T-helper 1 cell treated with Interleukin-12 subunit alpha and Interleukin-12 subunit beta and Interleukin-4 antibody, amounts not matched to agents 30 ng/mL and 1 ng/mL, for 36 hours (primary cell): ENCODE data around the gene AGAP1. TPM values are rescaled to one million over a fixed set of nuclear protein-coding genes. Genes with fewer than 3 reads are reported as not detected.

Experiments
- intact Hi-C: fragments of 100-400 bp; cut with micrococcal nuclease; formaldehyde crosslinking; loops from one replicate; pipeline ENCODE4 v1.15.1; 2024
- total RNA-seq: library from RNA; stranded (reverse); gene quantifications from 2 replicates; pipeline ENCODE4 v1.2.3, GENCODE V29; 2022

Gene AGAP1
- total RNA-seq, 1 donor from 2014 or later: 2.7 TPM

DNA sequence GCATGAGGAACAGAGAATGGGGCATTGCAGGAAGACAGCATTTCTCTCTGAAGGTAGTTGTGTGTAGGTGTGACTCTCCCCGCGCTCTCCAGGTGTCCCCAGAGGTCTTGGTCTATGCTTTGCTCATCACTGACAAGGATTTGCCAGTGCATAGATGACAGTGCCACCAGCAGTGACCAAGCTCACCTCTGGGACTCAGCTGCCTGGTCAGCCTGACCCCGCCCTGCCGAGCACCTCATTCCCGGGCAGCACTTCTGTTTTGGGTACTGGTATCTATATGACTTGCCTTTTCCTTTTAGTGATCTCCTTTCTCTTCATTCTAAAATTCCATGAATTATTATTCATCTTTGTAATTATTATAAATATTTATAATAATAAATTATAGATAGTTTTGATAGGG is 615.2 kb downstream of the AGAP1 start:
- intact Hi-C loops: no loop called here

DNA sequence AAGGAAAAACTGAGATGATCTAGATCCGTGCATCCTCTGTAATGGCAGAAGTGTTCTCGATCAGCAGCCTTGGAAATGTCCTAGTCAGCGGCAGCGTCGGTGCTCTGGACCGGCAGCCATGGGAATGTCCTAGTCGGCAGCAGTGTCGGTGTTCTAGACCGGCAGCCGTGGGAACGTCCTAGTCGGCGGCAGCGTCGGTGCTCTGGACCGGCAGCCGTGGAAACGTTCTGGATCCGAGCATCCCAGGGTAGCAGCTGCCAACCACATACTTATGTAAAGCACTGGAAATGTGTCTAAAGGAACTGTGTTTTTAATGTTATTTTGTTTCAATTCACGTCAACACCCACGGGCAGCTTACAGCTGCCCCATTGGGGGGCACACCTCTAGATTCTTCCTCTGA is 615.6 kb downstream of the AGAP1 start:
- intact Hi-C loops: no loop called here

DNA sequence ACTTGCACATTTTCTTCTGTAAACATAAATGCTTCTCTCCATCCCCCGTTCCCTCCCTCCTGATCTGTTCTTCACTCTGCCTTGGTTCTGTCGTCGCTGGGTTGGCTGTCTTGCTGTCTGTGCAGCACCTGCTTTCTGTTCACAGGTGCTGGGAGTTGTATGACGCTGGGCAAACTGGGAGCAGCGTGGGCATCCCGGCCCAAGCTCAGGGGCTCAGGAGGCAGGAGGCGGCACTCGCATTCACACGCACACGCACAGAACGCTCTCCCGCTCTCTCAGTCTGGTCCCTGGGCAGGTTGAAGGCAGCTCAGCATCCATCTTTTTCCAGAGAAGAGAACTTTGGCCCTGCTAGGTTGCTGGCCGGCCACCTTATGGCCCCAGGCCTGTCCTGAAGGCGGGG is 618.6 kb downstream of the AGAP1 start:
- intact Hi-C loops: no loop called here

DNA sequence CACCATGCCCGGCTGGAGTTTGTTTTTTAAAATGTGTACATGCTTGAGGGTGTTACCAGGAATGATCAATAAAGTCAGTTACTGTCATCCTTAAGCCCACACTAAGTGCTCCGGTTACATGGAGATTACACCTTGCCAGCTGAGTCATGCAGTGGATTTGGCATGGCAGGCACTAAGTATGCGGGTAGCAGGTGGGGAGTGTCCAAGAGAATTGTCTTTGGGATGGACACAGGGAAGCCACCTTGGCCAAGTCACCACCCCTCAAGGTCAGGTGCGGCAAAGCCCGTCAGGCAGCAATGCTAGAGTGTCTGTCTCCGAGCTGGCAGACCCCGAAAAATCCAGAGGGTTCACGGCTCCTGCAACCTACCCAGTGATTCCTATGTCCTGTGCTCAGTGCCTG is 619.6 kb downstream of the AGAP1 start:
- intact Hi-C loops: no loop called here

DNA sequence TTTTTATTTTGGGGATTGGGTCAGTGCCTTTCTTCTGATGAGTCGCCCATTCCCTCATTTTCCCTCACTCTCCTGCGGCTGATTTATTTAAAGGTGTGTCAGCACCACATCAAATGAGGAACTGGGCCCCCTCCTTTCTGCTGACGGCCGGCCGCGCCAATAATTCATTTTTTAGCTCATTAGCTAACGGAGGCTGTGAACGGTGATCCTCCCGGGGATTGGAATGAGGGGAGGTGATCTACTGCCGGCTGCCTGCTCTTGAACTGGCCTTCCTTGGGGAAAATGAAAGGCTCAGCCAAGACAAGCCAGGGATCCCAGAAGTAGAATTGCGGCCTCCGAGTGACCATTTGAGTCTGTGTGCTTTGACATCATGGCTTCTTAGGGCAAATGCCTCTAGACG is 620.1 kb downstream of the AGAP1 start:
- intact Hi-C loops: no loop called here

DNA sequence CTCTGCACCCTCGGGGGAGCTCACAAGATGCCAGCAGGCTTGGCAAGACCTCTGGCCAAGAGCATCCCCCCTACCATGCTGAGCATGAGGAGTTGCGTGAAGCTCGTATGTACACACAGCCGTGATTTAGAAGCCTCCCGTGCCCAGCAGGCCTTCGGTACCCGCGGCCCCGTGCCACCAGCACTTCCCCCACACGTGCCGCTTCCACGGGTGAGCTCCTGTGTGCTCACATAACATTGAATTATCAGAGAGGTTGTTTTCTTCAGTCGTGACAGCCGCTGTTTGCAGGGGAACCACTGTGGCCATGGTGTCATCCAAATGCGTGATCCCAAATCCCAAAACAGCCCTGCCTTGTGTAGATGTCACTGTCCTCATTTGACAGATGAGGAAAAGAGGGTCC is 621.1 kb downstream of the AGAP1 start:
- intact Hi-C loops: no loop called here

DNA sequence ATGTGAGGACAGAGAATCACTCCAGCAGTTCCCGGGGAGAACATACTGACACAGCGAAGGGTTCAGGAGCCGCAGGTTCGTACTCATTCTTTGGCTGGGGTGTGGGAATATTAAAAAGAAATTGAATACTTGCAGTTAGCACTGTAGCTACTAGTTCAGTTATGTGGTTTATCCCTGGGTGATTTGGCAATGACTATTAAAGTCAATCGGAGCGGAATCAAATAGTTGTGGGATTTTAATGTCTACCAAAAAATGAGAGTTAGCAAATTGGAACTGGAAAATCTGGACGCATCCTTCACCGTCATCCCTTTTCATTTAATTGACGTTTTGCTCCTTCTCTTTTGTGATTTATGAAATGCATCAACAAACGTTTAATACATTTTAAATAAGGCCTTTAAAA is 623.6 kb downstream of the AGAP1 start:
- intact Hi-C loops: no loop called here

DNA sequence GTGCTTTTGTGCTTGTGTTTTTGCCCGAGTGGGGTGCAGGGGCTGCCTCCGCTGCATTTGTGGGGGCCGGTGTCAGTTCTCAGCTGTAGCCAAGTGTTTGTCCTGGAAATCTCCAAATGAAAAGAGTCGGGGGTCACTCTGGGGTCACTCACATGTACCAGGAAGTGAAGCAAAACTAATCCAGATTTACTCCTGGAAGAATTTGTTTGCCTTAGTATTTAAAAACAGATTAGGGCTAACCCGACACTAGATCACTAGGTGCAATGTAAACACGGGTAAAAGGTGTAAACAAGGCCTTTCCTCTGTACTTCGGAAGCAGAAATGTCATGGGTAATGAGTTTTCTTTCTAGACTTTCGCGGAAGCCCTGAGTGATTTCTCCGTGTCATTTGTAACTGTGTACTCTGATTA is 624.0 kb downstream of the AGAP1 start:
- intact Hi-C loops: no loop called here

DNA sequence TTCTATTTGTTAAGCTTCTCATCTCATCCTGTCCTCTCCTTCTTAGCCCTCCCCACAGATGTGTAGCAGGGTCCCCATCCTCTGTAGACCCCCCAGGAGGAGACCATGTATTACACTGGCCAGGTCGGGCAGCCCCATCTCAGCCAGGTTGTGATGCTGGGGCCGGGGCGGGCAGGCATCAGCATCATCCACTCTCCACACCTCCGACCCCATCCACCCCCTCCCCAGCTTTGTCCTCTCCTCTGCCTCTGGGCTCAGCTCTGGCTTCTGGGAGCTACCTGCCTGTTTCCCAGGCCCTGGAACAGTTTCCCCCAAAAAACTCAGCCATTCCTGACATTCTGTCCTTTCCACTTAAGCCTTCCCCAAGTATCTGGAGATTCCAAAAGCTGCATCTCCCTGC is 625.2 kb downstream of the AGAP1 start:
- intact Hi-C loops: no loop called here

DNA sequence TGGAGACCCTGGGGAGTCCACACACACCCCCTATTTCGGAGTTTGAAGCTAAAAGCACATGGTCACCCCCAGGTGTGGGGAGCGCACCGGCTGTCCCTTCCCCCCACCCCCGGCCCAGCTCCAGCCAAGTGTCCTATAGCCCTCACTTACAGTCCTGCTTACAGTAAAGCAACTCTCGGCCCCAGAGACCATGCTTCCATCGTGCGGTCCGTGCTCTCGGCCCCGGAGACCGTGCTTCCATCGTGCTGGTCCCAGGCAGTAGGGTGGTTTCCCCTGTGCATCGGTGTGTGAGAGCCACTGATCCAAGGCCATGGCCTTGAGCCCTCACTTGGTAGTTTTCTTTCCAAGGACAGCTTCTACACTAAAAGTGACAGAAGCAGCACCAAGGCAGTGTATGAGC is 625.6 kb downstream of the AGAP1 start:
- intact Hi-C loops: no loop called here

DNA sequence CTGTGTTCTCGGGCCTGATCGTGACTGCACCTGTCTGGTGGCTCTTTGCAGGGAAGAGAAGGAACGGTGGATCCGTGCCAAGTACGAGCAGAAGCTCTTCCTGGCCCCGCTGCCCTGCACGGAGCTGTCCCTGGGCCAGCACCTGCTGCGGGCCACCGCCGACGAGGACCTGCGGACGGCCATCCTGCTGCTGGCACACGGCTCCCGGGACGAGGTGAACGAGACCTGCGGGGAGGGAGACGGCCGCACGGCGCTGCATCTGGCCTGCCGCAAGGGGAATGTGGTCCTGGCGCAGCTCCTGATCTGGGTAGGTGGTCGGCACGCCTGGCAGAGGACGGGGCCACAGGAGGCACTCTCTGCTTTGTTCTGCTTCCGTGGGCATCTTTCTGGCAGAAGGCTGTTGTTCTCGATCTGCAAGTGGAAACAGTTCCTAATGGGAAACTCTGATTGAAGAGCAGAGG is 626.3 kb downstream of the AGAP1 start:
- intact Hi-C loops: no loop called here

DNA sequence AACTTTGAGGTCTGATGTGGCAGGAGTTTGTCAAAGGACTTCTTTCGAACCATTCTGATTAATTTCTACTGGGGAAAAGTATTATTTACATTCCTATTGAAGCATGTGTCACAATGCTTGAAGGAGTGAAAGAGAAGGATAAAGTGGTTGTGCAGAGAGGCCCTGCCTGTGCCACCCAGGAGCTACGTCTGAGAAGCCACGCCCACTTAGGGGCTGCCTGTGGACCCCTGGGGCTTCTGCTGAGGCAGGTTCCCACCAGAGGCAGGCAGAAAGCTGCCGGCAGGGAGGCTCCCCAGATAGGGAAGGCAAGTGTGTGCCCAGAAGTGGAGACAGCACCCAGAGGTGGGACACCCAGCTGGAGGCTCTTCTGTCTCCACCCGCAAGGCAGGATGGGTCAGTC is 627.0 kb downstream of the AGAP1 start:
- intact Hi-C loops: no loop called here

DNA sequence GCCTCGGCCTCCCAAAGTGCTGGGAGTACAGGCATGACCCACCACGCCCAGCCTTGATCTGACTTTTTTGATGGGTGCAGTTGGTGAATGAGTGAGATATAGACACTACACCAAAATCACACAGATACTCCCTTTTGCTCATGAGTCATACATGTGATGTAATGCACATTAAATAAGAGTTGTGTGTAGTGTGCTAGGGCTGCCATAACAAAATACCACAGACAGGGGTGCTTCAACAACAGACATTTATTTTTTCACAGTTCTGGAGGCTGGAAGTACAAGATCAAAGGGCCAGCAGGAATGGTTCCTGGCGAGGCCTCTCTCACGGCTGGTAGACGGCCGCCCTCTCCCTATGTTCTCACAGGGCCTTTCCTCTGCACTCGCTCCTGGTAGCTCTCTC is 627.7 kb downstream of the AGAP1 start:
- intact Hi-C loops: no loop called here

DNA sequence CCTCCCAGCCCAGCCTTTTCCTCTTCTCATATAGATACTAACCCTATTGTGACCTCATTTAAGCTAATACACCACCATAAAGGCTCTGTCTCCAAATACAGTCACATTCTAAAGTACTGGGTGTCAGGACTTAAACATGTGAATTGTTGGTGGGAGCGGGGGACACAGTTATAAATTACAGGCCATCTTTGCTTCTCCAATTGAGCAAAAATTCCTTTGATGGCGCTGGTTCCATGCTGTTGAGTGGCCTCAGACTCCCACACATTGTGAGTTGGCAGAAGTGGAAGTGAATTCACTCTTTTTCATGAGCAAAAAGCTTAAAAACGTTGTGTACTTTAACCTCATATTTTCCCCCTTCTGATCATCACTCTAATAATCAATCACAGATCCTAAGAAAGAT is 628.4 kb downstream of the AGAP1 start:
- intact Hi-C loops: no loop called here

DNA sequence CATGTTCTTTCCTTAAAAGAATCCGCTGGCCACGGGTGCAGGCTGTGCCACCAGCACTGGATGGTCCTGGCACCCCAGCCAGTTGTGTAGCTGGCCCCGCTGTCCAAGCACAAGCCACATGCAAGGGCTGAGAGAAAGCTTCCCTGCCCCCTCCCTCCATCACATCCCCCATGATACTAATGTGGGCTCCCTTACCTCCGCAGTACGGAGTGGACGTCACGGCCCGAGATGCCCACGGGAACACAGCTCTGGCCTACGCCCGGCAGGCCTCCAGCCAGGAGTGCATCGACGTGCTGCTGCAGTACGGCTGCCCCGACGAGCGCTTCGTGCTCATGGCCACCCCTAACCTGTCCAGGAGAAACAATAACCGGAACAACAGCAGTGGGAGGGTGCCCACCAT is 629.9 kb downstream of the AGAP1 start:
- intact Hi-C loops: no loop called here

DNA sequence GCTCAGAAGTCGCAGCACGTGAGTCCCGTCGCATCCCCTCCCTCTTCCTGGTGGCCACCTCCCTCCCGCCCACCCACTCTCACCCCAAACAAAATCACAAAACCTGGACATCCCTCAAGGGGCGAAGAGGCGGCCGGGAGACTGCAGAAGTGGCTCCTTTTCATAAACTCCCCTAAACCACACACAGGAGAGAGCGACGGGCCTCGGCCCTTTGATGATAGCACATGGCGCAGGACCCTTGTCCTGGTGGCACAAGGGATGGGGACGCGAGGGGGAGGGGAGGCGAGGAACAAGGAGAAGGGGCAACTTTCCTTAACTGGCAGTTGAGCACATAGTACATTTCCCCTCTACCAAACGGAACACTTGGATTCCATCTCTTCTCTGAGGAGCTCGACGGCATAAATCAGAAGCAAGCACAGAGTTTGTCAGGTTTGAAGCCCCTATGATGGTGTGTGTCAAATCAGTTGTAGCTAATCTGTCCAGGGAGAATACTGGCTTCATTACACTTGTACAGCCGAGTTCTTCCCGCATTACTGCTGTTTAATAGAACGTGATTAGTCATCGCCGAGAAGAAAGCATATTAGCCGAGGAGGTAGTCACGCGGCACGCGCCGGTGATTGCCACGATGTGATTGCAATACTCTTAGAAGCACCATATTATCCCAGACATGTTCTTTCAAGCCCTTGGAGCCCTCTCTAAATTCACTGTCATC is 630.5 kb downstream of the AGAP1 start:
- intact Hi-C loops: no loop called here

DNA sequence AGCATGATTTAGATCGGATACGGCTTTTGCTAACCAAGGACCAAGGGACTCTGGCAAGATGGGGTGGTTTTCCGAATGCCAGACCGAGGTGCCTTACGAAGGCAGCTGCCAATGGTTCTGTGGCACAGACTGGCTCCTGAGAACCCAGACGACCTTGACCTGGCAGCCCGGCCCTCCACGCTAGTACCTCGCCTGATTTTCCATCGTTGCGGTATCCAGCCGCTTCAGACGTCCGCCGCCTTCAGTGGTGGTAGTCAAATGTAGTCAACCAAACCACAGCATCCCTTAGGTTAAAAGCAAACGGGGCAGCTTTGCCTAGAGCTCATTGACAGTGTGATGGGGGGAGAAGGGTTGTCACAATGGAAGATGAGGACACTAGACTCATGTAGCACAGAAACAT is 631.7 kb downstream of the AGAP1 start:
- intact Hi-C loops: no loop called here

DNA sequence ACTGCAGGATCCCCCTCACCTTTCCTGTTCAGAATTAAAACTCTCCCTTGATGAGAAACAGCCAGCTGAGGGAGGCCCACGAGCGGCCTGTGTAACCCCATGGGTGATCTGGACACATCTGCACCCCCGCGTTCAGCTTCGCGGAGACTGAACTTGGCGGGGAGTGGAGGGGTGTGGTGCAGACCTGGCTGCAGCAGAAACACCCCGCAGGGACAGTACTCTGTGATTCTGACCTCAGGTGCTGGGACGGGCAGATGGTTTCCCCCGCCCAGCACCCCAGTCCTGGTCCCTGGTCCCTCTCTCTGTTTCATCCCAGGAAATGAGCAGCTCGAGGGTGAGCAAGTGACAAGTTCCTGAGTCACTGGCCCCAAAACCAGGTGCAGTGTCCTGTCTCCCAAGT is 633.2 kb downstream of the AGAP1 start:
- intact Hi-C loops: no loop called here

DNA sequence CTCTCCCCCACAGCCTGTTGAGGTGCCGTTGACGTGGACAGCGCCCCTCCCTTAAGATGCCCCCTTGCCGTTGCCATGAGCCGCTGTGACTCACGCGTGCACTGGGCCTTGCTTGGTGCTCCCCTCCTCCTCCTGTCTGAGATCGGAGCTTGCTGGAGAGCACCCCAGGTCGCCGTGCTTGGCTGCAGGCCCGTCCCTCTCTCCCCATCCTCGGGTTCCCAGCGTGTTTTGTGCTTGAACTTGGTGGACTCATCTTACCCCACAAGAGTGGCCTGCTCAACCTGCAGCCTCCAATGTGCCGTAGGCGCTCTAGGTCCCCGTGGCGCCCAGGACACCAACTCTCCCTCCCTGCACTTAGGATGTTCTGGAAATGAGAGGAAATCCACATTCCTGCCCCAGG is 634.5 kb downstream of the AGAP1 start:
- intact Hi-C loops: no loop called here

DNA sequence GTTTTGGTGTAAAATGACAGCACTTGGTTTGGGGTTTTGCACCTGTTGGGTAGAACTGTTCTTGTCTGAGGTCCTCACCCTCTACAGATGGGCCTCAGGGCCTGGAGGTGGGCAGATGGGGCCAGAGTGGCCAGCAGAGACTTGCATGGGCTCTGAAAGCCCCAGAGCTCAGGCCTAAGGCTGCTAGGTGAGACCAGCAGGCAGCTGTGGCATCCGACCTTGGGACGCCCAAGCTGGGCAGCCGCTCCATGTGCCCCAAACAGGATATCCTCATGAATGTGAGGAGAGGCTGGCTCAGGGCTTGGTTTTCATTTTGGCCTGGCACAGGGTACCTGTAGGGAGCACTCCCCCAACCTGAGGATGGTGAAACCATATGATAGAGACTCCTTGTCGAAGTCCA is 636.1 kb downstream of the AGAP1 start:
- intact Hi-C loops: no loop called here

DNA sequence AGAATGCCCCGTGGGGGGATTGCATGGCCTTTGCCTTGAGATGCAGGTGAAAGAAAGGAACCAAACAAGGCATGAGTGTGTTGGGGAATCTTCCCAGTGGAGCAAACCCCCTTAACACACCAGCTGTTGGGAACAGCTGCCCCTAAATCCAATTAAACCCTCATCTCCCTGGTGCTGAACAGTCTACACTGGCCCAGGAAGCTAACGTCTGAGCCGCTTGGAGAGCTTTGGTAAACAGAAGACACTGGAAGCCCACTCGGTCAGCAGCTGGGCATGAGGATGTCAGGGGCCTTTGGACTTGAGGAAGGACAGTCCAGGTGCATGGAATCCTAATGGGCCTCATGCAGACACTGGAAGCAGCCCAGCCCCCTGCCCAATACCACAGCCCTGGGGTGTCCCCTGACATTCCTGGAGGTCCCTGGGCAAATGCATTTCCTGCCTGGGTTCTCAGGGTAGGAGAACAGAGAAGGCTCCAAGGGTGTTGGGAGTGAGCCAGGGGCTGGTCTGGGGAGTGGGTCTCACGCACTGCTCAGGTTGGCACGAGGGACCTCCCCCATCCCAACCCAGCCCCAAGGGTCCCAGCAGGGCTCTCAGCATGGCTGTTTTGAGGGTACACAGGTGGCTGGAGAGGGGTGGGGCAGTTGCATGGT is 636.6 kb downstream of the AGAP1 start:
- intact Hi-C loops: no loop called here

DNA sequence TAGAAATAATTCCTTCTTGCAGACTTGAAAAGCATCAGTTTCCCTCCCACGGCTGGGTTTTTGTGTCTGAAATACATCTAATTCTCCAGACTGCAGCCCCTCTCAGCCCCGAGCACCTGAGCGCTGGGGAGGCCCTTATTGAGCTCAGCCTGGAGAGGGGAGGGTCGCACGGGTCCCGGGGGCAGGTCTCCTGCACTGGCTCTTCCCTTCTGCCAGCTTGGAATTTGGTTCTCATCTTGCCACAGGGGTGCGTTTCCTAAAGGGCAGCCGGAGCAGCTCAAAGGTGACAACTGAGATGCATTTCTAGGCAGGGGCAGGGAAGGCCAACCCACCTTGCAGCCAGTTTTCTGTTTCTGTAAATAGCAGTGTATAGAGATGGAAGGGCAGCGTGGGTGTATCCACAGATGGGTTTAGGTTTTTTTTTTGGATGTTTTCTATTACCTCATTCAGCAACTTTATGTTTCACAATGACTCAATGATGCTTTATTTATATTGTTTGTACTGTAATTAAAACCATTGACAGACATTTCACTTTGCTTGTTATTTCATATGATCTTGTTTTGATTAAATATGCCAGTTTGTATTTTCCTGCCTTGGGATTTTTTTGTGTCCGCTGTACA is 637.3 kb downstream of the AGAP1 start:
- intact Hi-C loops: no loop called here
